ENCODE results near the gene TRIM63. TPM values are rescaled to one million over a fixed set of nuclear protein-coding genes. Genes with fewer than 3 reads are reported as not detected.

The TRIM63 gene
- total and polyA plus RNA-seq, 2 donors (not counting 1 experiment from before 2014, with no cell fraction given) = not detected

GRCh38 chr1:26023009-26023408 is 44.4 kb downstream of the TRIM63 start:
- CTCF ChIA-PET = no interaction called here
- H3K4me3 Mint-ChIP-seq = no peak overlapping the region
- Histone ChIP-seq H3K79me2 (ENCODE audit: control insufficient read depth, insufficient read depth, low read length) (no peaks in the 10 kb centered on the region), H3K9me3 (ENCODE audit: control extremely low read depth in 1 of 3, control insufficient read depth in 2 of 3, insufficient read depth in 1 of 3, low read length in 2 of 3) (no peaks in the 10 kb centered on the region), H3K27ac (ENCODE audit: low read length in 2 of 2) (no peak overlapping the region), H4K20me1 (ENCODE audit: control insufficient read depth, insufficient read depth, low read length, poor library complexity, severe bottlenecking) (no peaks in the 10 kb centered on the region), H2AFZ (ENCODE audit: insufficient read depth, low read depth, low read length, poor library complexity, severe bottlenecking) (no peak overlapping the region), H3K36me3 (replicated peaks in 1 of 2; ENCODE audit: control extremely low read depth in 1 of 2, control insufficient read depth in 1 of 2, extremely low read depth in 1 of 2, insufficient read depth in 2 of 2, low read length in 1 of 2) (no peaks in the 10 kb centered on the region), H3K4me2 (replicated peaks; ENCODE audit: low read depth, low read length, poor library complexity, severe bottlenecking) (no peak overlapping the region), H3K4me1 (ENCODE audit: control insufficient read depth in 2 of 2, insufficient read depth in 2 of 2, low read length in 2 of 2) (no peaks in the 10 kb centered on the region), H3K27me3 (replicated peaks in 1 of 4; ENCODE audit: control extremely low read depth in 1 of 4, control insufficient read depth in 3 of 4, insufficient read depth in 4 of 4, low read length in 3 of 4) (peaks cover 0 to 3% (median 0%) of the 10 kb centered on the region in 4 experiments), H3K9ac (ENCODE audit: low read length) (no peak overlapping the region), H3K4me3 (ENCODE audit: control extremely low read depth in 1 of 5, extremely low read depth in 1 of 5, insufficient read depth in 1 of 5, low read depth in 2 of 5, low read length in 4 of 5) (no peak overlapping the region)
- no peak for ATAC-seq (ENCODE audit: low read depth)
- 93% methylated on average over 12 of the region's 13 CpGs for WGBS (ENCODE audit: insufficient coverage)
- TF ChIP-seq CTCF (IDR thresholded peaks at IDR 0.05) (no peak), EZH2 (IDR thresholded peaks at IDR 0.05; ENCODE audit: borderline replicate concordance, insufficient read depth, low read depth, low read length, poor library complexity, severe bottlenecking) (no peak)
- no peaks in the 10 kb centered on the region for H3K4me1 Mint-ChIP-seq
- no peaks in the 10 kb centered on the region for H3K9me3 Mint-ChIP-seq (ENCODE audit: insufficient read depth)
- intact Hi-C loops (cut with micrococcal nuclease) = no loop called here
- H3K27me3 Mint-ChIP-seq = peaks cover 8% of the 10 kb centered on the region
- H3K27ac Mint-ChIP-seq = no peak overlapping the region
- DNase-seq = no peak
- POLR2A ChIA-PET = no interaction called here

- Histone ChIP-seq H4K20me1 (ENCODE audit: control insufficient read depth, insufficient read depth, low read length, poor library complexity, severe bottlenecking) (no peaks in the 10 kb centered on the region), H3K36me3 (replicated peaks in 1 of 2; ENCODE audit: control extremely low read depth in 1 of 2, control insufficient read depth in 1 of 2, extremely low read depth in 1 of 2, insufficient read depth in 2 of 2, low read length in 1 of 2) (no peaks in the 10 kb centered on the region), H3K79me2 (ENCODE audit: control insufficient read depth, insufficient read depth, low read length) (no peaks in the 10 kb centered on the region), H2AFZ (ENCODE audit: insufficient read depth, low read depth, low read length, poor library complexity, severe bottlenecking) (no peak overlapping the region), H3K4me3 (ENCODE audit: control extremely low read depth in 1 of 5, extremely low read depth in 1 of 5, insufficient read depth in 1 of 5, low read depth in 2 of 5, low read length in 4 of 5) (no peak overlapping the region), H3K9ac (ENCODE audit: low read length) (no peak overlapping the region), H3K27me3 (replicated peaks in 1 of 4; ENCODE audit: control extremely low read depth in 1 of 4, control insufficient read depth in 3 of 4, insufficient read depth in 4 of 4, low read length in 3 of 4) (peaks cover 0 to 3% (median 0%) of the 10 kb centered on the region in 4 experiments), H3K4me2 (replicated peaks; ENCODE audit: low read depth, low read length, poor library complexity, severe bottlenecking) (no peak overlapping the region), H3K9me3 (ENCODE audit: control extremely low read depth in 1 of 3, control insufficient read depth in 2 of 3, insufficient read depth in 1 of 3, low read length in 2 of 3) (no peaks in the 10 kb centered on the region), H3K4me1 (ENCODE audit: control insufficient read depth in 2 of 2, insufficient read depth in 2 of 2, low read length in 2 of 2) (no peaks in the 10 kb centered on the region), H3K27ac (ENCODE audit: low read length in 2 of 2) (no peak overlapping the region)
- ATAC-seq (ENCODE audit: low read depth) = no peak
- CTCF ChIA-PET = no interaction called here
- H3K9me3 Mint-ChIP-seq (ENCODE audit: insufficient read depth) = no peaks in the 10 kb centered on the region
- WGBS (ENCODE audit: insufficient coverage) = 88% methylated on average over 8 of the region's 8 CpGs
- POLR2A ChIA-PET = no interaction called here
- peaks cover 8% of the 10 kb centered on the region for H3K27me3 Mint-ChIP-seq
- H3K27ac Mint-ChIP-seq = no peak overlapping the region
- no peaks in the 10 kb centered on the region for H3K4me1 Mint-ChIP-seq
- intact Hi-C loops (cut with micrococcal nuclease) = no loop called here
- no peak for DNase-seq
- H3K4me3 Mint-ChIP-seq = no peak overlapping the region
- TF ChIP-seq EZH2 (IDR thresholded peaks at IDR 0.05; ENCODE audit: borderline replicate concordance, insufficient read depth, low read depth, low read length, poor library complexity, severe bottlenecking) = no peak
These were observed 45.0 kb downstream of the TRIM63 start for GRCh38 chr1:26022404-26022779.

Data from B cell (primary cell).